Measurements from ENCODE around the gene ING1.
"Not testable (repeated sequence)": the region's sequence is repeated elsewhere in the genome, so short reads cannot be mapped to it uniquely, and the experiment has no call there.

Gene ING1

DNA sequence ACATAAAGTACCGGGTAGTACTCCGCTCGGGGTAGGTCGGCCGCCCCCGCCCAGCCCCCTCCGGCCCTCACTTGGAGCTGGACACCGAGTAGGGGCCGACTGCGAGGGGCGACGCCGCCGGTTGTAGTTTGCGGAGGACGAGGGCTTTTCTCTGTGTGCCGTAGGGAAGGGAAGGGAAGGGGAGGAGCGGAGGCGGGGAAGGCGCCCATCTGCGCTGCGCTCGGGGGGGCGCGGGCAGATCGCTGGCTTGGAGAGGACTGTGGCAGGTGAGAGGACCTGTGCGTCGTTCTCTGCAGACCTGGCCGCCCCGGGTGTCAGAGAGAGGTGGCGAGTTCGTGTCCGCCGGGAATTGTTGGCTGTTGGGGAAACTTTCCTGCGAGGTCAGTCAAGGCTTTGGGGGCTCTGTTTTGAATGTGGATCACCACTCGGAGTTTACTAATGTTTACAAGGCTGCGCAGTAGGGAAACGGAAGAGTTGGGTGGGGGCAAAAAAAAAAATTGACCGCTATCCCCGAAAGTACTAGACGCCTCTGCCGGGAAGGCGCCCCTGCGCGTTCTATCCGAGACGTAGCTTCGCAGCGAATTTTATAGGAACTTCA lies 1.4 kb downstream of the ING1 start:
- DNase-seq (ENCODE audit: low read depth in 2 of 3, low spot score in 1 of 3) = peak in 2 of 3 donors; percentile 22 to 27

DNA sequence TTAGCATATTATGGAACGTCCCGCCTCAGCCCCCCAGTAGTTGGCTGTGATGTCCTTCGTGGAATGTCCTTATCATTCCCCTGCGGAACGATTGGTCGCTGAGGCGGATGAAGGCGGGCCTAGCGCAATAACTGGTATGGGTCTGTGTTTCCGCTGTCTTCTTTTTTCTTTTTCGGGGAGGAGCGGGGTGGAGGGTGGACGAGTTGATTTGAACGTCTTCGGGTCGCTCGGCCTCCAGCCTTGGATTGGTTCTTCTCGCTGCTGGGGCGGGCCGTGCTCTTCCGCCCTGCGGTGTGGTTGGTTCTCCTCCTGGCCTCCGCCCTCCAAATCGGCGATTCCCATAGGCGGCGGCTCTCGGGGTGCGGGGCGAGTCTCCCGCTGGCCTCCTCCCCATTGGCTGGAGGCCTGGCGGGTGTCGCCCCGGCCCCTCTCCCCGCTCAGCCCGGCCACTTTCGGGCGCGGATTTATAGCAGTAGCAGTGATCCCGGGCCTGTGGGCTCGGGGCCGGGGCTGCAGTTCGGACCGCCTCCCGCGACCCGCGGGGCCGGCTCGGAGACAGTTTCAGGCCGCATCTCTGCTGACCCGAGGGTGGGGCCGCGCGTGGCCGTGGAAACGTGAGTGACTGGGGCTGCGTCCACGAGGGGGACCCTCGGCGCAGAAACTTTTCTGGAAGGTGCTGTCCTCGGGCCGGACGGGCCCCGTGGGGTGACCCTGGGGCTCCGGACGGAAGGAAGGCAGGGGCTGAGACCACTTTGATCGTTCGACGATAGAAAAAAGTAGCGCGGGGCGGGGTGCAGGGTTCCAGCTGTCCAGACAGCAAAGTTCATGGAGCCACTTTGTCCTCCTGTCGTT lies 2.1 kb downstream of the ING1 start:
- peak; percentile 93 to 95 (median 94) for DNase-seq (ENCODE audit: low read depth in 2 of 3, low spot score in 1 of 3)

DNA sequence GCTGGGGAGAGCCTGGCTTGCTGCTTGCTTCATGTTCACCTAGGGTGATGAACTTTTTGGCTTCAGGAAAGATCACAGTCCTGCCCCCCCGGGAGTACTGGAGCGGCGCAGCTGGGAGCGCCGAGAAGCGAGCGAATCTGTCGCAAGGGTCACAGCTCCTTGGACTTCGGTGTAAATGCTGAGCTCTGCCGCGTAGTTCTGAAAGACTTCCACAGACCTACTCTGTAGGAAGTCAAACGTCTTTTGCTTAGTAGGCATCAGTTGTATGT lies 2.7 kb downstream of the ING1 start:
- DNase-seq (ENCODE audit: low read depth in 2 of 3, low spot score in 1 of 3) = no peak

DNA sequence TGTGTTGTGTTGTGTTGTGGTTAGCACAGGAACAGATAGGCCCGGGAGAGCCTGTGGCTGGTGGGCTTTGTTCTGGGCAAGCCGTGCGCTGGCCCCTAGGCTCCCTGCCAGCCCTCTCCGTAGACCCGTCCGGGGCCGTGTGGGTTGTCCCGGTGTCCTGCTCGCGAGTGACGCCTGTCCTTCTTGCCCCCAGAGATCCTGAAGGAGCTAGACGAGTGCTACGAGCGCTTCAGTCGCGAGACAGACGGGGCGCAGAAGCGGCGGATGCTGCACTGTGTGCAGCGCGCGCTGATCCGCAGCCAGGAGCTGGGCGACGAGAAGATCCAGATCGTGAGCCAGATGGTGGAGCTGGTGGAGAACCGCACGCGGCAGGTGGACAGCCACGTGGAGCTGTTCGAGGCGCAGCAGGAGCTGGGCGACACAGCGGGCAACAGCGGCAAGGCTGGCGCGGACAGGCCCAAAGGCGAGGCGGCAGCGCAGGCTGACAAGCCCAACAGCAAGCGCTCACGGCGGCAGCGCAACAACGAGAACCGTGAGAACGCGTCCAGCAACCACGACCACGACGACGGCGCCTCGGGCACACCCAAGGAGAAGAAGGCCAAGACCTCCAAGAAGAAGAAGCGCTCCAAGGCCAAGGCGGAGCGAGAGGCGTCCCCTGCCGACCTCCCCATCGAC lies 5.7 kb downstream of the ING1 start:
- no peak for DNase-seq (ENCODE audit: low read depth in 2 of 3, low spot score in 1 of 3)

DNA sequence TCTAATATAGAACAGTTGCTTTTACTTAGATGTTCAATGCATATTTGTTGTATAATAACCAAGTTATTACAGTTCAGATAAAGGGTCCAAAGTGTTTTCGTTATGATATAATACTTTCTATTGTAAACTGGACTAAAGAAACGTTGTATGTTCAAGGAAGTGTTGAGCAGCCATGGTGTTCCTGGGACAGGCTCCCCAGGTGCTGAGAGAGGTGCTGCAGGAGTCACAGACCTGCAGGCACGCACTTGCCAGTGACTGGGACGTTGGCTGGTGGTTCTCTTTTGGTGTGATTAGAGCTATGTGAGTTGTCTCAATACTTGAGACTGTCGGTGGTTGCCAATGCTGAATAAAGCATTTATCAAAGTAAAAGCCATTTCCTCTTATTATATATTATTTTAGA lies 9.5 kb downstream of the ING1 start:
- no peak for DNase-seq (ENCODE audit: low read depth in 2 of 3, low spot score in 1 of 3)

DNA sequence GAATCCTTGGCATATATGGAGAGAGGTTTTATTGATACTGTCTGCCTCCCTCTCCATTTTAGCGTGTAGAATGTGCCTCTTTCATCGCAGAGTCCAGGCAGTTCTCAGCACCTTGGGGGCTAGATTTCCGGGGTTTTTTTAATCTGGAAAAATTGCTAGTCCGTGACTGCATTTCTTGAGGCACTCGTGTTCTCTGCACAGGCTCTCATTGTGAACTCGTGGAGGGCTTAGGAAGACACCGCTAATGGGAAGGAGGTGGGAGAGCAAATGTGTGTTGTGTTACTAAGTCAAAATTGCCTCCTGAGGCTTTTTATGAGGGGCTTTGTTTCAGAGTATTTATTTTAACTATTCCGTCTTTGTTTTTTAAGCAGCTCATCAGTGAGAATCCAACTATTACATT lies 10.1 kb downstream of the ING1 start:
- DNase-seq (ENCODE audit: low read depth in 2 of 3, low spot score in 1 of 3) = no peak

DNA sequence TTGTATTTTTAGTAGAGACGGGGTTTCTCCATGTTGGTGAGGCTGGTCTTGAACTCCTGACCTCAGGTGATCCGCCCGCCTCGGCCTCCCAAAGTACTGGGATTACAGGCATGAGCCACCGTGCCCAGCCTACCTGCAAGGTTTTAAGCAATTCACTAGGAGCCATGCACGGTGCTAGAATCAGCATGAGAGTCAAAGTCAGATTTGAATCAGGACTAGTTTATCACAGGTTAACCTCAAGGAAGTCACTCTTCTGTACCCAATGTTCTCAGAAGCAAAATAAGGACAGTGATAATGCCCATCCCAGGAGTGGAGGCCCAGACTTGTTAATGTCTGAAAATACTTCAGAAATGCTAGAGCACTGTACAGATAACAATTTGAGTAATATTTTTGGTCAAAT lies 12.7 kb downstream of the ING1 start:
- DNase-seq (ENCODE audit: low read depth in 2 of 3, low spot score in 1 of 3) = not testable (repeated sequence)

DNA sequence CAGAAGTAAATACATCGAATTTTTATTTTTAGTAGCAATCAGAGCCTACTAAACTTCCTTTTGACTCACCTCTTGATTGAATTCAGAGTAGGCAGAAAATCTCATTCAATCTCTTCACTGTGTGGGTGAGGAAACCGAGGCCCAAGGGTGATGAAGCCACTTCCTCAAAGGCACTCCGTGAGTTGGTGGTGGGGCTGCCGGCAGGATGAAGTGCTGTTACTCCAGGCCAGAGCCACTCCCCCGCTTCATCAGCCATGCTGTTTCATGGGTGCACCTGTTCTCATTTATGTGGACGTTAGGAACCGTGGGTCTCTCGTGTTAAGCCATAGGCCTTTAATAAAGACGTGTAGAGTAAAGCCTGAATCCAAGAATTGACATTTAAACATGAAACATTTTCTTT lies 13.2 kb downstream of the ING1 start:
- DNase-seq (ENCODE audit: low read depth in 2 of 3, low spot score in 1 of 3) = peak; percentile 41 to 63 (median 61)

DNA sequence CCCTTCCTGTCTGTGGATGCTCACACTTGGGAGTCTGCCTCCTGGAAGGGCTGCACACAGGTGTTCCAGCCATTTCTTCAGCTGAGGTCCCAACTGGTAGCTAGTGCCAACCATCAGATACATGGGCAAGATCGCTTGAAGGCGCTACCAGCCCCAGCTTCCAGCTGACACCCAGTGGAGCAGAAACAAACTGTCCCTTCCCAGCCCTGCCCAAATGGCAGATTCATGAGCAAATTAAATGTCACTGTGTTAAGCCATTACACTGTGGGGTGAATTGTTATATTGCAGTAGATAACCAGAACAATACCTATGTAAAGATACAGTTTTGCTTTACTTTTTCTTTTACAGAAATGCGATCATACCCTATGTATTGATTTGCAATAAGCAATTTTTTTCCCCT lies 17.6 kb downstream of the ING1 start:
- no peak for DNase-seq (ENCODE audit: low read depth in 2 of 3, low spot score in 1 of 3)

DNA sequence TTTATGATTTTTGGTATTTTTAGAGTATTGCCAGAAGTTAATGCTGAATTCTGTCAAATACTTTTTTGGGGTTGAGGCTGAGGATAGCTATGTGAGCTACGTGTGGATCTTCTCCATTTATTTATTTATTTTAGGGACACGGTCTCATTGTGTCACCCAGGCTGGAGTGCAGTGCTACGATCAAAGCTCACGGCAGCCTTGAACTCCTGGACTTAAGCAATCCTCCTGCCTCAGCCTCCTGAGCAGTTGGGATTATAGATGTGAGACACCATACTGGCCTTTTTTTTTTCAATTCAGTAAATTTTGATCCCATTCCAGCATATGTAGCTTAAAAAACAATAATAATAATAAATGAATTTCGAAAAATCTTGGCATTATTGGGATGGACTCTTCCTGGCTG lies 21.1 kb downstream of the ING1 start:
- DNase-seq (ENCODE audit: low read depth in 2 of 3, low spot score in 1 of 3) = no peak

DNA sequence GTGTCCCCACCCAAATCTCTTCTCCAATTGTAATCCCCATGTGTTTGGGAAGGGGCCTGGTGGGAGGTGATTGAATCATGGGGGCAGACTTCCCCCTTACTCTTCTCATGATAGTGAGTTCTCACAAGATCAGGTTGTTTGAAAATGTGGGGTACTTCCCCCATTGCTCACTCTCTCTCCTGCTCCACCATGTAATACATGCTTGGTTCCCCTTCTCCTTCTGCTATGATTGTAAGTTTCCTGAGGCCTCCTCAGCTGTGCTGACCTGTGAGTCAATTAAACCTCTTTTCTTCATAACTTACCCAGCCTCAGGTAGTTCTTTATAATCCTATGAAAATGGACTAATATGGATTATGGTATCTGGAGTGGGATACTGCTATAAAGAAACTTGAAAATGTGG lies 24.1 kb downstream of the ING1 start:
- DNase-seq (ENCODE audit: low read depth in 2 of 3, low spot score in 1 of 3) = no peak

DNA sequence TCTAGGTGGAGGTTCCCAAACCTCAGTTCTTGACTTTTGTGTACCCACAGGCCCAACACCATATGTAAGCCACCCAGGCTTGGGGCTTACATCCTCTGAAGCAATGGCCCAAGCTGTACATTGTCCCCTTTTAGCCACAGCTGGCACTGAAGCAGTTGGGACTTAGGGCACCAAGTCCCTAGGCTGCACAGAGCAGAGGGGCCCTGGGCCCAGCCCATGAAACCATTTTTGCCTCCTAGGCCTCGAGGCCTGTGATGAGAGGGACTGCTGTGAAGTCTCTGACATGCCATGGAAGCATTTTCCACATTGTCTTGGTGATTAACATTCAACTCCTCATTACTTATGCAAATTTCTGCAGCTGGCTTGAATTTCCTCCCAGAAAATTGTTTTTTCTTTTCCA lies 30.2 kb downstream of the ING1 start:
- DNase-seq (ENCODE audit: low read depth in 2 of 3, low spot score in 1 of 3) = no peak

DNA sequence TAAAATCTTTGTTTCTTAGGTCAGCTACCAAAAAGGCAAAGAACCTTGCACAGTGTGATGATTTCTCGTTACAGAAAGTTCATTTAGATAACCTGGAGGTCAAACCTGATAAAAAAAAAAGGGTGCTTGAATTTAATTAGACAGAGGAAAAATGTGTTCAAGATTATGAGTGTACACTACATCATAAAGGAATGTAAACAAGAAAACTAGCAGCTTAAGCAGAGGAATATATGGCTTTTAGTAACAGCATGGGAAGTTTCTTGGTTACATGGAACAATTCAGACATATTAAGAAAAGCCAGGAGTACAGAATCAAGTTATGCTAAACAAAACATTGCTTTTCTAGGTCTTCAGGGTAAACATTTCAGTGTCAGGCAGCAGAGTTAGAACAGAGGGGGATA lies 32.9 kb downstream of the ING1 start:
- no peak for DNase-seq (ENCODE audit: low read depth in 2 of 3, low spot score in 1 of 3)

DNA sequence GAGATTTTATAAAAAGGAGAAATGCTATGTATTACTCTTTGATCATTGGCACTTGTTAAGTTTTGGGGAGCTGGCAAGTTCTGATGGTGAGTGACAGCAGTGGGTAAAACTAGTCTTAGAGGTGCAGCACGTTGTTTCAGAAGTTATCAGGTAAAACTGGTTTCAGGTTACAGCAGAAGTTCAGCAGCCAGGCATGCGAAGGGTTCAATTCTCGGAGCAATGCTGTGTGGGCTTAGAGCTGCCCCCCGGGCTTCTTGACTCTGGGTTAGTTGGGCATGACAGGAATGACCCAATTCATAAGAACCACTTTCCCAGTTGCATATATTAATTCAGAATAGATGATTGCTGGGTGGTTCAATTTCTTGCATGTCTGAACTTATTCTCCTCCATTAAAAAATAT lies 34.8 kb downstream of the ING1 start:
- DNase-seq (ENCODE audit: low read depth in 2 of 3, low spot score in 1 of 3) = no peak

DNA sequence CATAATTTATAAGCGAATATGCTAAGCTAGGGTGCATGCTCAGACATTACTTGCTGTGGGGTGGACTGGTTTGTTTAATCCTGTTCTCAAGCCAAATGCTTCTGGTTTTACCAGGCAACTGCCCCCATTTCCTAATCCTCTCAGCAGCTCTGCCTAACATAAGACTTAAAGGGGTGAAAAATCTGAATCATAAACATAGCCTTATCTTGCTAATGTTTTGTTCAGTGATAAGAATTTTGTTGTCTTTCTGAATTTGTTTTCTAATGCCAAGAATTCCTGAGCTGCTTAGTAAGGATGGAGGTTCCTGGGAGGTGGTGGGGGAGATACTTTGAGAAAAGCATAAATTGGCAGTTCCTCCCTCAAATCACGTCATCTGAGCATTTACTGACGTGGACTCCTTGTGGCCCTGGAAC lies 42.7 kb downstream of the ING1 start:
- no peak for DNase-seq (ENCODE audit: low read depth in 2 of 3, low spot score in 1 of 3)

DNA sequence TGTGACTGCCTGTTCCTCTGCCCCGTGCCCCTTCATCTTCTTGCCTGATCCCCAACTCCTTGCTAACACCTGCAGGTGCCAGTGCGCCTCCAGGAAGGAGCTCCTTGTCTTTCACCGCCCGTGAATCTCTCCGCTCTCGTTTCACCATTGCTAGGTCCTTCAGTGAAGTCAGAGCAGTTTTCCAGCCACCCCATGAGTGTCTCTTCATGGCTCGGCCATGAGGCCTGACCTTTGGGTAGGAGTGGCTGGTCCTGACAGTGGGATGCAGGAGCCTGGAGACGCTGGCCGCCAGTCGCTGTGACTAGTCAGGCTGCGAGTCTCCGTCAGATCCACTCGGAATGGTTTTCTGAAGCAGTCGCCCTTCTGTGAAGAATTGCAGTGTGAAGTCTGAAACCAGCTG lies 43.8 kb downstream of the ING1 start:
- no peak for DNase-seq (ENCODE audit: low read depth in 2 of 3, low spot score in 1 of 3)

DNA sequence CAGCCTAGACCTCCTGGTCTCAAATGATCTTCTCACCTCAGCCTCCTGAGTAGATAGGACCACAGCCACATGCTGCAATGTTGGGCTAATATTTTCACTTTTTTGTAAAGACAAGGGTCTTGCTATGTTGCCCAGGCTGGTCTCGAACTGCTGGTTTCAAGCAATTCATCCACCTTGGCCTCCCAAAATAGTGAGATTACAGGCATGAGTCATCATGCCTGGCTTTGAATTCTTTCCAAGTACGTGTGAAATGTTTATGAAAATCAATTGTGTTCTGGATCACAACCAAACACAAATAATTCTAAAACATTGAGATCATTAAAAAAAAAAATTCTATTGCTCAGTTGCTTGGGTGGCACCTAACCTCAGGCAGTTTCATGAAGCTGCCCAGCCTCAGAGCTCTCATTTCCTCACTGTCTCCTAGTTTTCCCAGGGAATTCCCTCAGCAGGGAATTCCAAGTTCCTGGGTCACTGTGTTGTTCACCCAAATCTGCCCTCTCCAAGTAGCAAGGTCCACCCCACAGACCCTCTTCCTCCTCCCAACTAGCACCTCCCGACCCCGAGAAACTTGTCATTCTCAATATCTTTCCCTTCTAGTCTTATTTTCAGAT lies 44.8 kb downstream of the ING1 start:
- DNase-seq (ENCODE audit: low read depth in 2 of 3, low spot score in 1 of 3) = no peak

DNA sequence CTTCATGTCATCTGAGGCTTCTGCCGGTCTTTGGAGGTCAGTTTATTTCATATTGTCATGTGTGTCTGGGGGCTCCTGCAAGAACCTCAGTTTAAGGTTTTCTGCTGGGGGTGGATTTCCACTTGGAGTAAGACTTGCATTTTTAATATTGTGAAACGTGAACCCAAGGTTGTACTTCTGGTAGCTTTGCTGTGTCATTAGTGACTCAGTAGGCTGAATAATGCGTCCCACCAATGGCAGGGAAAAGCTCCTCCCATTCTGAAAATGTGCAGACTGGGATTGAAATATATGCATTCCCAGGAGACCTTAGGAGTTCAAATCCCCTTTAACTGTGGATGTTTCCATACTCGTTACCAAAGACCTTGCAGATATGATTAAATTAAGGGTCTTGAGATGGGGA lies 46.2 kb downstream of the ING1 start:
- DNase-seq (ENCODE audit: low read depth in 2 of 3, low spot score in 1 of 3) = no peak

DNA sequence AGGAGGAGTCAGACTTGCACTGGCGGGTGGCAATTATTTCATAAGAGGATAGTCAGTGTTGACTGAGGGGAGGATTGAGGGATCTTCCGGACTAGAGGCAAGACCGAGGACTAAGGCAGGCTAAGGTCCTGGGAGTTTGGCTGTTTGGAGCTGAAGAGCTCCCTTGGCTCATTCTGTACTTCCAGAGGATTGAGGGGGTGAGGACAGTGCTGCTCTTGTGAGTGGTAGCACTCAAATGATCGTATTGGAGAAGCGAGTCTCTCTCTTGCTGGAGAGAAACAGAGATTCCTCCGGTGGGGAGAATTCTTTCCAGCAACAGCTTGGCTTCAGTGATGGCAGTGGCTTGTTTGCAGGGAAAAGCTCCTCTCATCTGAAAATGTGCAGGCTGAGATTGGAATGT lies 47.1 kb downstream of the ING1 start:
- no peak for DNase-seq (ENCODE audit: low read depth in 2 of 3, low spot score in 1 of 3)

DNA sequence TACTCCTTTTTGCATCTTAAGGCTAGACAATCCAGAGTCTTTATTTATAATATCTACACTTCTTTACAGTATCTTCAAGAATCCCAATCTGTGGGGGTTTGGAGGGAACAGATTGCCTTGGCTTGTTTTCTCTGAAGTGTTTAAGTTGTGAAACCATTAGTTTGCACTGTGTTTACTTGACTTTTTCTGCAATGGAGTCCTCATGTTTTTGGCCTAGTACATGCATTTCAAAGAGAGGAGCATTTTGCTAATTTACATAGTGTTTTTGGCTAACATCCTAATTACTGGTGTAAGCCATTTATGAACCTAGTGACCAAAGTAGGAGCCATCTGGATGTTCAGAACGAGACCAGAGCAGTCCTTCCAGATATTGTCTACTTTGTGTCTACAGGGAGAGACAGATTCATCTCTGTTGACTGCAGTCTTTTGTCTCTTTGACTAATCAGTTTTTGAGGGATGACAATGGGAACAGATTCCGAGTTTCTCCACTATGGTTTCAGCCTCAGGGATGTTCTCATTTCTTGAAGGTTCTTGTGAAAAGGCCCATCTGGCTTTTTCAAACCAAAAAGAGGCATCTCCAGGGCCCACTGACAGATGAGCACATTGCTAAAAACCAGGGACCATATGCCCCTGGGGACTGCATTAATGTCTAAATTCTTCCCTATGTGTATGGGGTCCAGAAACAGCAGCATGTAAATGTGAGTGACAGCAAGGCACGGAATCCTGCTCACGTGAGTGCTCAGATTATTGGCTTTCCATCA lies 53.4 kb downstream of the ING1 start:
- no peak for DNase-seq (ENCODE audit: low read depth in 2 of 3, low spot score in 1 of 3)

DNA sequence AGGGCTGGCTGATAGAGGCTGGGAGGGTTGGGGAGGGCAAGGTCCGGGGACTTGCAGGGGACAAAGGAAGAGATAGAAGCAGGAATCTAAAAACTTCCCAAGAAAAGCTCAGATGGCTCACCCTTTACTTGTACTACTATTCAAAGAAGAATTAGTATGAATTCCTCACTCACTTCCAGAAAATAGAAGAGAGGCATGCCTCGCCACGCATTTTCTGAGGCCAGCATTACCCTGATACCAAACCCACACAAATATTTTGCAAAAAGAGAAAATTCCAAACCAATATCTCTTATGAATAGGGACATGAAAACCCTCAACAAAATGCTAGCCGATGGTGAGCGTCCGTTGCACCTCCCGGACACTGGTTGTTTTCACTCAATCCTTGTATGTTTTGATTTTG lies 54.0 kb downstream of the ING1 start:
- no peak for DNase-seq (ENCODE audit: low read depth in 2 of 3, low spot score in 1 of 3)

DNA sequence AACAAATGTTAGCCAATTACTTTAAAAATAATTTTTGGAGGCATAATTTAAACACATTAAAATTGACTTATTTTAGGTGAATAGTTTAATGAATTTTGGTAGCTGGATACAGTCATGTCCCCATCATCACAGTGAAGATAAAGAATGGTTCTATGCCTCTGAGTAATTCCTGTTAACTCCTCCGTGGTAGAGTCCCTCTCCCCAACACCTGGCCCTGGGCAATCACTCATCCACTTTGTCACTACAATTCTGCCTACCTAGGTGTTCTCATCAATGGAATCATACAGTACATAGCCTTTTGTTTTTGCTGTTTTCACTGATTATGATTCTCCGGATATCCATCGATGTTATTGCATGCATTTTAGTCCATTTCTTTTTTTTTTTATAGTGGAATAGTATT lies 55.6 kb downstream of the ING1 start:
- DNase-seq (ENCODE audit: low read depth in 2 of 3, low spot score in 1 of 3) = no peak
